ENCODE measurements around the gene PHLDB2.

The PHLDB2 gene

GRCh38 chr3:111851511-111851954, 7.5 kb upstream of the PHLDB2 start:
- DNase-seq, result peak; percentile 88

DNA sequence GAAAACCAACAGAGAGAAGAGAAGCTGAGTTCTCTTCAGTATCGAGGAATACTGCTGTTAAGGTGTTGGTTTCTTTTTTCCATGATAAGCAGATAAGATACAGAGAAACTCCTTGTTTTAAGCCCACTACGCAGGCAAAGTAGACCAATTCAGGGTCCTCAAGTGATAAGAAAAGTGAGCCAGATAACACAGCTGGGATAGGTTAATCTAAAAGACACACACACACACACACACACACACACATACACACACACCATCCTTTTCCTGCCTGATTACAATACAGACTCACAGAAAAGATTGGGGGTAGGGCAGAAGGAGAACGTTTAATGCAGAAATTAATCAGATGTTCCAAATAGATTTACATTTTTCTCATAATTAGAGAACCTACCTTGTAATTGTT, 6.5 kb upstream of the PHLDB2 start:
- no peak for DNase-seq

DNA sequence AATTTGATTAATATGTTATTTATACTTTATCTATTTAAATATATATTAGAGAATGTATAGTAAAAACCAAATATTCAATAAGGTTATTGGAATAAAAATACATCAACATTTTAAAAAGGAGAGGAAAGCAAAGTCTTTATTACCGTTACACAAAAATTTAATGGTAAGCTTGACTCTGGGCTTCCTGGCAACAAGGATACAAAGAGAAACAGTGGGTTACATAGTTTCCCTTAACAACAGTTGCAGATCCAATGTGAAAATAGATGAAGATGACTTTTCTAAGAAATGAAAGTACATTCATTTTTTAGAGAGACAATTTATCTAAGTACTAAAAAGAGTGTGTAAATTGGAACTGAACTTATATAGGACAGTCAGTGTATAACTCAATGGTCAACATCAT, 6.0 kb upstream of the PHLDB2 start:
- no peak for DNase-seq

GRCh38 chr3:111854990-111855389, 4.1 kb upstream of the PHLDB2 start:
- DNase-seq, result no peak

- DNase-seq, result no peak
Measured at GRCh38 chr3:111856501-111856900, 2.6 kb upstream of the PHLDB2 start.

DNA sequence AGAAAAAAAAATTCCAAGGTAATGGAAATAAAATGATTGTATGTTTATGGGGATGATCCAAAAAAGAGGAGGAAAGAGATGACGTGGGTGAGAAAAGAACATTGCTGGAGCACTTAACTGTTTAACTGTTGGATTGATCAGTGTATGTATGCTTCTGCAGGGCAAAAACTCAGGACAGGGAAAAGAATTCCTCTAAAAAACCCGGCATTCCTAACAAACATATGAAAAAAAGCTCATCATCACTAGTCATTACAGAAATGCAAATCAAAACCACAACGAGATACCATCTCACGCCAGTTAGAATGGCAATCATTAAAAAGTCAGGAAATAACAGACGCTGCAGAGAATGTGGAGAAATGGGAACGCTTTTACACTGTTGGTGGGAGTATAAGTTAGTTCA, 1.6 kb upstream of the PHLDB2 start:
- no peak for DNase-seq

GRCh38 chr3:111858642-111859041, 423 bp upstream of the PHLDB2 start:
- no peak for DNase-seq

GRCh38 chr3:111859974-111860859, 1.2 kb downstream of the PHLDB2 start:
- DNase-seq, result peak; percentile 93

GRCh38 chr3:111861391-111861790, 2.3 kb downstream of the PHLDB2 start:
- peak; percentile 52 for DNase-seq

DNA sequence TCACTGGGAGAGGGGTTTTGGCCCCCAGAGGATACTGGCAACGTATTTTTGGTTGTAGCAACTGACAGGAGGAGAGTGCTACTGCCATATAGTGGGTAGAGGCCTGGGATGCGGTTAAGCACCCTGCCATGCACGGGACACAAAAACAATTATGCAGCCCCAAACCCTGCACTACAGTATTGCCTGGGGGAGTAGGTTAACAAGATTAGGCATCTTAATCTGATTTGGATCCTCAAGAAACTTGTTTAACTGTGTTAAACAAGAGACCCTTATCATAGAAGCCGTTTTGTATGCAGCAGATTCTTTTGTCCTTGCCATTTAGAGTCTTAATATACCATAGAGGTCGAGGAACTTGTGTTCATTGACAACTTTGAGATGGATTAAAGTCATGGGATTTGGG, 3.4 kb downstream of the PHLDB2 start:
- DNase-seq, result no peak

DNA sequence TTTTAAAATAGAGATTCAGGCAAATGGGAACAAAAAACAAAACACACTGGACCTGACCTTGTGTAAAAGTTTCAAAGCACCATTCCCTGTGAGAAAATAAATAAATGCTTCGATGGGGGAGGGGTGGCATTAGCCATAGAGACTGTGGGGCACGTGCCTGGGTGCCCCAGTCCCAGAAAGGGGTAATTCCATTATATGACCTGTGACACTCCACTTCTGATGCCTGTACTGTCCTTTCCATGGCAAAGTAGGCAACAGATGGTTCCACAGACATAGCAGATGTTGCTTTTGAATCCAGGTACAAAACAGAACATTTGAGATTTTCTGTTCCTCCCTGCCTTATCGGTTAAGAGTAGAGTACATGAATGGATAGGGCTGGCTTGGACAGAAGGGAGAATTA, 3.9 kb downstream of the PHLDB2 start:
- DNase-seq, result no peak

GRCh38 chr3:111863942-111864694, 5.1 kb downstream of the PHLDB2 start:
- DNase-seq, result peak; percentile 48

- DNase-seq, result peak; percentile 97
Measured at GRCh38 chr3:111864821-111865656, 6.0 kb downstream of the PHLDB2 start.

DNA sequence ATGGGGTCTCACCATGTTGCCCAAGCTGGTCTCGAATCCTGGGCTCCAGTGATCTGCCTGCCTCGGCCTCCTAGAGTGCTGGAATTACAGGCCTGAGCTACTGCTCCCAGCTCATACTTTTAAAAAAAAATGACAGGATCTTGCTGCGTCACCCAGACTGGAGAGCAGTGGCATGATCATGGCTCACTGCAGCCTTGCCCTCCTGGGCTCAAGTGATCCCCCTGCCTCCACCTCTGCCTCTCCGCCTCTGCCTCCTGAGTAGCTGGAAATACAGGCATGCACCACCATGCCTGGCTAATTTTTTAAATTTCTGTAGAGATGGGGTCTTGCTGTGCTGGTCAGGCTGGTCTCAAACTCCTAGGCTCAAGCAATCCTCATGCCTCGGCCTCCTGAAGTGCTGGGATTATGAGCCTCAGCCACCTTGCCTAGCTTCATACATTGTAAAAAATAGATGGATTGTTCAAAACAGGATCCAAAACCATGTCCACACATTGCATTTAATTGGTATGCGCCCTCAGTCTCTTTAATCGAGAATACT, 8.9 kb downstream of the PHLDB2 start:
- no peak for DNase-seq

DNA sequence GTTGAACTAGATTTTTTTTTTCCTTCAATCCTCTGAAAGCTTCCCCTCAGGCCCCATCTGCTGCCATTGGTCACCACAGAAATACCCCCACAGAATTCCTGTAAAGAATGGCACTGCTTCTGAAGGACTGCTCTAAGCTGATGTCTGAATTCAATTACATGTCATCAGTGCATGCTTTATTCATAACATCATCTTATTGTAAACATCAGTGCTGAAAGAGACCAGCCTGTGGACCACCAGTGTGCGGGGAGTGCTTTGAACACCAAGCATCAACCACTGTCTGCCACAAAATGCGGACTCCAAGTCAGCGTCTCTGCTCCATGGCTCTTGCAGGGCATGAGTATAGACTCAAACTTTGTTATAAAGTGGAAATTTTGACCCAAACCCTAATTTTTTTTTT, 11.6 kb downstream of the PHLDB2 start:
- peak; percentile 78 for DNase-seq

DNA sequence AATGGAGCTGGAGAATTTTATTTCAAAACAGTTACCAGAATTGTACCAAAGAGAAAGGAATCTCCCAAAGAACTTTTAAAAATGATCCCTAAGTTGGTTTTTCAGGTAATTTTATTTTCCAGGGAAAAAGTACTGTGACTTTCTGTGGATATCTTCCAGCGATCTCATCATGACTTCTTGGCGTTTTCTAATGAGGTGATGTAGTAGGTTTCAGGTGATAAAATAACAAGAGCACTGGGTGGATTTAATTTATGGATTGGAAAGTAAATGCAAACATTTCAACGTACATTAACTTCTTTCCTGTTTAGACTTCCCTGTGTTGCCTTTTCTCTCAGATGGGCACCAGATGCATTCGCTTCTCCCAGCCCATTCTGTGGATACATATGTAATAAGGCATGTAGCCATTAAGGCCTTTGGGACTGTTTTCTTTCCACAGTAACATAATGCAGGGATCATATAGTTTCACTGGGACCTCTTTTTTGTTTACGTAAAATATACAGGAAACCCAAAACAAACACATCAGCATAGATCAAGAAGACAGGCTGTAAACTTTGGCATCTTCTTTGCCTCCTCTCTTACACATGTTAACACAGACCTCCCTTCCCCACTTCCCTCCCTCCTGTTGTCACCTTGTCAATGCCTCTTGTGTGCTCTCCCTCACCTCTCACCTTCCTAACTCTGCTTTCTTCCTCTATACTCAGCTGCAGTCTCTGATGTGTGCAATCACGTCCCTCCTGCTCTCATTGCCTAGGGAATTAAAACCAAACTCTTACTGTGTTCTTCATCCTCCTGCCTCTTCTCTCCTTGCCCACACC, 13.0 kb downstream of the PHLDB2 start:
- no peak for DNase-seq

DNA sequence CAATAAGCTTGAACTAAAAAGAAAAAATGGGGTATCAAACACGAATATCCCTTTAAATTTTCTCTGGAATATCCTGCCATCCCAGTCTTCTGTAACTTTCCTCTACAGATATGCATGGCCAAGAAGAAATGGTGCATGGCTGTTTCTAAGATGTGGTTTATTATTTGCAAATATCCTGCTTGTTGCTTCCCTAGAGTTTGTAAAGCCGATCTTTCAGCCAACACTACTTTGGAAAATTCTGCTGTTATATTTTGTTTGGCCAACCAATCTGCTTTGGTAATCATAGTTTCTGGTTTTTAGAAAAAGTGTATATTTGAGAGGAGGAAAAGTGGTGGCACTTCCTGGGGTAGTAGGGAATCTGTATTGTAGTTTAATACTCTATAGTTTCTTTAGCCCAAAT, 13.9 kb downstream of the PHLDB2 start:
- no peak for DNase-seq

GRCh38 chr3:111874177-111874820, 15.2 kb downstream of the PHLDB2 start:
- DNase-seq, result peak; percentile 86

GRCh38 chr3:111881480-111881879, 22.4 kb downstream of the PHLDB2 start:
- no peak for DNase-seq

- no peak for DNase-seq
Measured at GRCh38 chr3:111882194-111882593, 23.1 kb downstream of the PHLDB2 start.

DNA sequence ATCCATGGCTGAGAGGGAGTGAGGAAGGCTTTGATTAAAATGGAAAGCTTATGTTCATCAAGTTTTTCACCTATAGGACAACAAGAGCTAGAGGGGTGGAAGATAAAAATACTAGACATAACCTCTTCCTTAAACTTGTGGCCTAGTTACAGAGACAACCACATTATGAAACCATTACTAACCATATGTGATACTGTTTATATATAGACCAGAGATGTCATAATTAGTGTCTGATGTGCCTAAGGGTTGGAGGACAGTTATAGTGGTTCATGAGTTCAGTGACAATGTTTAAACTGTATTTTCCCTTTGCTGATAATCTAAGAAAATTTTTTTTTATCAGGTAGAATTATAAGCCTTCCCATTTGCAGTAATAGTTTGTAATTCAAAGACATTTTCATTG, 23.7 kb downstream of the PHLDB2 start:
- no peak for DNase-seq

All from fibroblast of skin of back (primary cell).